KOPT-K1 (cell line): ENCODE data around the gene SSTR5.

Source experiments
- H3K27ac ChIP-seq: fragments of 200-600 bp; sonication (generic); 2 replicates; pipeline ENCODE4 v1.5.1; 2016; ENCODE audit warnings: antibody characterized with exemption, mild to moderate bottlenecking, low read depth, low read length; ENCODE audit not compliant: poor library complexity, severe bottlenecking
- H3K36me3 ChIP-seq: fragments of 200-600 bp; sonication (generic); 2 replicates; pipeline ENCODE4 v1.5.1; 2017; ENCODE audit warnings: antibody characterized with exemption, mild to moderate bottlenecking, low read length, moderate library complexity; ENCODE audit not compliant: insufficient read depth
- H3K9me3 ChIP-seq: fragments of 200-600 bp; sonication (generic); 2 replicates; pipeline ENCODE4 v1.5.1; 2017; ENCODE audit warnings: antibody characterized with exemption, low read length, mild to moderate bottlenecking; ENCODE audit not compliant: insufficient read depth, poor library complexity, severe bottlenecking

SSTR5 gene

DNA sequence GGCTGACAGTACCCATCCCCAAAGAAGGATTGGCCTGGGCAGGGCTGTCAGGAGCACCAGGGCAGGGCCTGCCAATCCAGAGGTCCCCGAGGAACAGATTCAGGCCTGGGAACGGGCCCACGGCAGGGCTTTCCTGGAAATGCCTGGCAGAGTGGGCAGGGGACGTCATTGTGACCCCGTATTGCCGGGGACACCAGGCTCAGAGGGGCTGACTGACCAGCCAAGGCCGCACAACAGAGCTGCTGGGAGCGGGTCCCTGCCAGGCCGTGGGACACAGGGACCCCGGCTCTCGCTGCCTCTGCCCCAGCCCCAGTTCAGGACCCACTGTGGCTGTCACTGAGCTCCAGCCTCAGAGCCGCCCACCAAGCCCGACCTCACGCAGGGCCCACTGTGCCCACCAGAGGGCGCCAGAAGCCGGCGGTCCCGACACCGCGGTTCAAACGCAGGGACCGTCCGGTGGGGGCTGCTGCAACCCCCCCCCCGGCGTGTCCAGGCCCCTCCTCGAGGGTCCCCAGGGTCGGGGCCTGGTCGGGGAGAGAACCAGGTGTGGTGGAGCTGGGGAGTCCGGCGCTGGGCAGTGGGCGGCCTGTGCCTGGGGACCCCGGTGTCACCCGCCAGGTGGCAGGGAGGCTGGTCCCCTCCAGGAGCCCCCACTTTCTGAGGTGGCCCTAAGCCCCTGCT, 15.2 kb upstream of the SSTR5 start:
- Histone ChIP-seq H3K9me3 (peaks cover 14% of the 10 kb centered on the region), H3K27ac (no peak overlapping the region), H3K36me3 (no peaks in the 10 kb centered on the region)

DNA sequence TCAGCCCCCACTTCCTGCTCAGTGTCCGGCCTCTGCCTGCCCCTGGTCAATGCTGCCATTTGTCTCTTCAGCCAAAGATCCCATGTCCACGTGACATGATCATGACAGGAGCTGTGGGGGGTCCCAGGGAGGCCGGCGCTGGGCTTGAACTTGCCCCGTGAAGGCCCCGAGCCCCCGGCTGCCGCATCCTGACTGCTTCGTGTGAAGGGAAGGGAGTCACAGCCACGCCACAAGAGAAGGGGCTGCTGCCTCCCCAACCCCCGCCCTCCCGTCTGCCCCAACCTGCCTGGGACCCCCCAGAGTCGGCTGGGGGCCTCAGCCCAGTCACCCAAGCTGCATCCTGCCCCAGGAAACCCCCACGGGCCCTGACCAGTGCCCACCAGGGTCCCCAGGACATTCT, 14.3 kb upstream of the SSTR5 start:
- Histone ChIP-seq H3K36me3 (no peaks in the 10 kb centered on the region), H3K27ac (no peak overlapping the region), H3K9me3 (peaks cover 14% of the 10 kb centered on the region)

GRCh38 chr16:1059310-1059709, 13.2 kb upstream of the SSTR5 start:
- Histone ChIP-seq H3K27ac (no peak overlapping the region), H3K36me3 (no peaks in the 10 kb centered on the region), H3K9me3 (peaks cover 14% of the 10 kb centered on the region)

DNA sequence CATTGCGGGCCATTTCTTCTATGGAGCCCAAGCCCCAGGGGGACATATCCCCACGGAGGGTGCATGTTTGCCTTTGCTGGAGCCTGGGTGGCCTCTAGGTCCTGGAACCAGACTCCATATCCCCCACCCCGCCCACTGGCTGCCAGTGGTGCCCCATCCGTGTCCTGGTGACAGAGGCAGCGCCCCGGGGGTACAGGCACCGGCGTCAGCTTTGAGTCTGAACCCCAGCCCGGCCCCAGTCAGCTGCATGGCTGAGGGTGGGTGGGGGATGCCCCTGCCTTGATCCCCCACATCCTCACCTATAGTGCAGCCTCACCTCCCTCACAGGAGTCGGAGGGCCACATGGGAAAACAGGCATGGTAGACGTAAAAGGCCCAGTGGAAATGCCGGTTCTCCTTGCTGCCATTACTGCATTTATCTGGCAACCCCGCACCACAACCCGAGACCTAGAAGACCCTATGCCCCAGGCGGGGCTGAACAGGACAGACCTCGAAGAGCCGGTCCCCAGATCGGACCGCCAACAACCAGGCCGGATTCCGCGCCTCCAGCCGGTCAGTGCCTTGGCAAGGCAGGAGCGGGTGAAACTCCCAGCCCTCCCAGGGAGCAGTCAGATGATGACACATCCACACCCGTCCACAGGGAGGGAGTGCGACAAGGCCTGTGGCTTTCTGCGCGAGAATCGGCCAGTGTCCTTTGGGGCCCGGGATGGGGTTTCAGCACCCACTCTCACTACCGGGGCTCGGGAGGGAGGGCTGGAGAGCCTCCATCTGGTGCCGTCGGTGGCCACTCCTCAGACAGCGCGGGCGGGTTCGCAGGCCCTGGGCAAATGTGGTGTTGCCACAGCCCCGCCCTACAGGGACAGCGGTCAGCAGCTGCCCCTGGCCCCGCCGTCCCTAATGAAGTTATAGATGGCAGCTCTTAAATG, 11.9 kb upstream of the SSTR5 start:
- Histone ChIP-seq H3K36me3 (no peaks in the 10 kb centered on the region), H3K27ac (no peak overlapping the region), H3K9me3 (peaks cover 14% of the 10 kb centered on the region)

DNA sequence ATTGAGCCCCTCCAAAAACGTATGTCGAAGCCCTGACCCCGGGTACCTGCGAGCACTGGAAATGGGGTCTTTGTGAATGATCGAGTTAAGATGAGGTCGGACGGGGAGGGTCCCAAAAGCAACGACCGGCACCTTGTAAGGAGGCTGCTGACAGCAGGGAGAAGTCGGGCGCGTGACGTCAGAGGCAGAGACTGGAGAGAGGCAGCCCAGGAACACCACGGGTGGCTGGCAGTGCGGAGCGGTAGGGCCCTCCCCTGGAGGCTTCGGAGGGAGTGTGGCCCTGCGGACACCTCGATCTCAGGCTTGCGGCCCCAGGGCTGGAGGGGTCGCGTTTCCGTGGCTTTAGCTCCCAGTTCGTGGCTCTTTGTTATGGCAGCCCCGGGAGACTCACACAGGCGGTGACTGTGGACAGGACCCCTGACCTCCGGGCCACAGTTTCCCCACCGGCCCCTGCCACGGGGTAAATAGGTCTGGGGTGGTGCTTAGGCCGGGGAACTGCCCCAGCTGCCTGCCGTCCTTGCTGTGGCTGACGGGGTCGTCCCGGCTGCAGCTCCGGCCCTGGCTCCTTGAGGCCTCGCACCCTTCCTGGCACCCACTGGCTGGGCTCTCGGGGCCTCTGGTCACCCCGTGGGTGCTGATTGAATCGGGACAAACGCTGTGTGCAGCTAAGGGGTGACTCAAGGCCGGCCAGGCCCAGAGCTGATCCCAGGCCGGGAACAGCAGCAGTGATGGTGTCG, 10.6 kb upstream of the SSTR5 start:
- Histone ChIP-seq H3K36me3 (no peaks in the 10 kb centered on the region), H3K27ac (no peak overlapping the region), H3K9me3 (peaks cover 14% of the 10 kb centered on the region)

DNA sequence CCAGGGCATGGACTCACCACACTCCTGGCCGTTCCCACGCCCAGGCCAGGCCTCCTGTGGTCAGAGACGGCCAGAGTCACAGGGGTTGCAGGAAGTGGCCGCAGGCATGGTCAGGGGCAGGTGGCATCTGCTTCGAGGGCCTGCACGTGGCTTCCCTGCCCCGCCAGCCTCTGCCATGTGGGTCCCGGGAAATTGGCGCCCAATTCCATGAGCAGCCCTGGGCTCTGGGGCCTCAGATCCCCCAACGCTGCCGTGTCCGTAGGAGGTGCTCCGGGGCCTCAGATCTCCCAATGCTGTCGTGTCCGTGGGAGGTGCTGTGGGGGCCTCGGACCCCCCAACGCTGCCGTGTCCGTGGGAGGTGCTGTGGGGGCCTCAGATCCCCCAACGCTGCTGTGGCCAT, 9.7 kb upstream of the SSTR5 start:
- Histone ChIP-seq H3K9me3 (peaks cover 14% of the 10 kb centered on the region), H3K27ac (no peak overlapping the region), H3K36me3 (no peaks in the 10 kb centered on the region)

DNA sequence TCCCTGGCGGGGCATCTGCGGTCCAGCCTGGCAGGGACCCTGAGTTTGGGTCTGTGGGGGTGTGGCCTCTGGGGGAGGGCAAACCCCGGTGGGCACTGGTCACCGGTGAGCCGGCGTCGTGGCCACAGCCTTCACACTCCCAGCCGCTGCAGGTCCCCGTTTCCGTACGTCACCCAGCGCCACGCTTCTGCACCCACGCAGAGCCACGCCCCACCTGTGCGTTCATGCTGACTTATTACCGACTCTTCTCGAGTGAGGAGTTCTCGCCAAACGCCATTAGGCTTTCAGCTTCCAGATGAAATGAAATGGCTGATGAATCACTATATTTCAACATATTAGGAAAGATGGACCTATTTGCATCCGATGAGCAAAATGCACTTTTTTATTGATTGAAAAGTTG, 8.8 kb upstream of the SSTR5 start:
- no peaks in the 10 kb centered on the region for H3K36me3 ChIP-seq
- peaks cover 8% of the 10 kb centered on the region for H3K9me3 ChIP-seq
- H3K27ac ChIP-seq = no peak overlapping the region

GRCh38 chr16:1065469-1066128, 6.9 kb upstream of the SSTR5 start:
- H3K9me3 ChIP-seq = no peaks in the 10 kb centered on the region
- no peak overlapping the region for H3K27ac ChIP-seq
- H3K36me3 ChIP-seq = no peaks in the 10 kb centered on the region

DNA sequence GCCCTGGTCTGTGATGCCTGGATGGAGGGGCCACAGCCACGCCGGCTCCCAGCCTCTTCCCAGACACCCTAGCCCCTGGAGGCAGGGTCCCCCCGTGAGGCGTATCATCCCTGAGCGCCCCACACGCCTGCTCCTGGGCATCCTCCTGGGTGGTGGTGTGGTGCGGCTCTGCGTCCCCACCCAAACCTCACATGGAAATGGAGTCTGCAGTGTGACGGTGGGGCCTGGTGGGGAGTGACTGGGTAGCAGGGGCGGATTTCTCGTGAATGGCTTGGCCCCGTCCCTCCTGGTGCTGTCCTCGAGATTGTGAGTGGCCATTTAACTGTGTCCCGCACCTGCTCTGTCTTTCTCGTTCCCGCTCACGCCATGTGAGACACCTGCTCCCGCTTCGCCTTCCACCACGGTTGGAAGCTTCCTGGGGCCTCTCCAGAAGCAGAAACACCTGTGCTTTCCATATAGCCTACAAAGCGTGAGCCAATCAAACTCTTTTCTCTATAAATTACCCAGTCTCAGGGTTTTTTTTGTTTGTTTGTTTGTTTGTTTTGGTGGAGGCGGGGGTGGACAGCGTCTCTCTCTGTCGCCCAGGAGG, 5.9 kb upstream of the SSTR5 start:
- Histone ChIP-seq H3K9me3 (no peaks in the 10 kb centered on the region), H3K27ac (no peak overlapping the region), H3K36me3 (no peaks in the 10 kb centered on the region)

DNA sequence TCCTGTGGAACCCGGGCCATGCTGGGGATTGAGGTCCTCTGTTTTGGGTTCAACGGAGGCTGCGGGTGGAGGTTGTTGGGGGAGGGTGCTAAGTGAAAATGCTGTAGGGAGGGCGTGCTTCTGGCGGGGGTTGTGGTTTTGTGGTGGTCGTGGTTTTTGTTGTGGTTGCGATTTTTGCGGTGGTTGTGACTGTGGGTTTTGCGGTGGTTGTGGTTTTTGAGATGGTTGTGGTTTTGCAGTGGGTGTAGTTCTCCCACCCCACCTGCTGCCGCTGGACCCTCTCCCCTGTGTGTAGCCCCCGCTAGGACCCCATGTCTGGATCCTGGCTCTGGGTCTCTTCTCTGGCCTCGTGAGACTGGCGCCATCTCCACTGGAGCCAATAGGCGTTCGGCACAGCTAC, 4.9 kb upstream of the SSTR5 start:
- no peaks in the 10 kb centered on the region for H3K9me3 ChIP-seq
- no peaks in the 10 kb centered on the region for H3K36me3 ChIP-seq
- no peak overlapping the region for H3K27ac ChIP-seq

DNA sequence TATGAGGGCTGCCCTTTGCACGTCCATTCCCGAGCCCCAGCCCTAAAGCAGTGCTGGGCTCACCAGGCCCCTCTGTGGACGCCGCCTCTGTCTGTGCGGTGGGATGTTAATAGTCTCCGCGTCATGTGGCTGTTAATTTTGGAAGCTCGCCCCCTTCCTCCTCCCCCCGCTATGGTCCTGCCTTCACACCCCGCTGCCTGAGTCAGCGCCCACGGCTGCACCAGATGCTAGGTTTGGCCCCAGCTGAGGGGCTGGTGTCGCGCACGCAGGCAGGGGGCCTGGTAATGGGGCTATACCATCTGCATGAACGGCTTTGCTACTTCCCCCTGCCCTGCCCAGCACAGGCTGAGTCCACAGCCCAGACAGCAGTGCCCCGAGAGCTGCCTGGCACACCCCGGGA, 4.1 kb upstream of the SSTR5 start:
- H3K27ac ChIP-seq = no peak overlapping the region
- H3K36me3 ChIP-seq = no peaks in the 10 kb centered on the region
- H3K9me3 ChIP-seq = no peaks in the 10 kb centered on the region

- Histone ChIP-seq H3K9me3 (no peaks in the 10 kb centered on the region), H3K27ac (no peak overlapping the region), H3K36me3 (no peaks in the 10 kb centered on the region)
Observed at GRCh38 chr16:1069154-1069553, 3.4 kb upstream of the SSTR5 start.

DNA sequence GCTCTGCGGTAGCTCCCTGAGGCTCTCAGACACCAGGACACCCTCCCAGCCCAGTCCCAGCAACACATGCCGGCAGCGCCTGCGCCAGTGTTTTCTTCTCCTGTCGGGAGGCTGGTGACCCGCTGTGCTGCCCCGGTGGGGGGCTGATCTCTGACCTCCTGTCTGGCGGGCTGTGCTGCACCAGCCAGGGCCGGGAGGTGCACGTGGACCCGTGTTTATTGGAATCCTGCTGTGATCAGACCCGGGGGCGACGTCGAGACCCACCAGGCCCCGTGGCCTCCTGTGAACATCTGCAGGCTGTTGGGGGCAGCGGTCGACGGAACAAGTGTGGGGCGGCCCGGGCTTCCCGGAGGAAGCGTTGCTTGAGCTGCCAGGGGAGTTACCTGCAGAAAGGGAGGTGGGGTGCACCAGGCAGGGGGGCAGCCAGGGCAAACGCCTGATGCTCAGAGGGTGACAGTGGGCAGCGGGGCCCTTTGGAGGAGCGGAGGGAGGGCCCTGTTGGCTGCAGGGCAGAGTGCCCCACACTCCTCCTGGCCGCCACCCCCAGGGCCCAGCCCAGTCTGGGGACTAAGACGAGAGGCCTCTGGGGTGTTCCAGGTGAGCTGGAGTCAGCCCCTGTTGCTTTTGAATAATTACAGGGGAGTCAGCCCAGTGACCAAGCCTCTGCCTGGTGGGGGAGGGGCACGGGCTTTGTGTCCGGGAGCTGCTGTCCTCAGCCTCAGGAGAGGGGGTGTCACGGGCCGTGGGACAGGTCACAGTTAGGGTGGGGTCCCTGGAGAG, 2.3 kb upstream of the SSTR5 start:
- Histone ChIP-seq H3K36me3 (no peaks in the 10 kb centered on the region), H3K27ac (no peak overlapping the region), H3K9me3 (no peaks in the 10 kb centered on the region)

GRCh38 chr16:1070864-1071408, 1.6 kb upstream of the SSTR5 start:
- Histone ChIP-seq H3K27ac (no peak overlapping the region), H3K36me3 (no peaks in the 10 kb centered on the region), H3K9me3 (no peaks in the 10 kb centered on the region)
